Liver (tissue), 3 donors: ENCODE results near the gene PPDPF.

ENCODE experiments used
- ATF3 ChIP-seq: IDR thresholded peaks from 2 replicates; pipeline ENCODE4 v1.6.1; 2016; ENCODE audit warnings: antibody characterized with exemption
- CTCF ChIP-seq: fragments of 150-350 bp; IDR thresholded peaks from 2 replicates; pipeline ENCODE4 v1.5.1; 2017; ENCODE audit warnings: improper control_type of control experiment, low read depth, low read length; ENCODE audit not compliant: missing input control
- EGR1 ChIP-seq, 2 donors: IDR thresholded peaks; 2 replicates each; pipeline ENCODE4 v1.6.1; 2016 to 2018; ENCODE audit warnings: antibody characterized with exemption in 2 of 2, low read depth in 2 of 2
- GABPA ChIP-seq, 2 donors: IDR thresholded peaks in 1 of 2; conservative IDR thresholded peaks in 1 of 2; 2 replicates each; pipeline ENCODE4 v1.6.1; 2016; ENCODE audit warnings: antibody characterized with exemption in 2 of 2, mild to moderate bottlenecking in 1 of 2, moderate library complexity in 1 of 2
- JUND ChIP-seq, 2 donors: IDR thresholded peaks; 2 replicates each; pipeline ENCODE4 v1.6.1; 2016; ENCODE audit warnings: antibody characterized with exemption in 2 of 2
- NR2F2 ChIP-seq: IDR thresholded peaks from 2 replicates; pipeline ENCODE4 v1.6.1; 2016; ENCODE audit warnings: antibody characterized with exemption
- RAD21 ChIP-seq, 2 donors: IDR thresholded peaks; 2 replicates each; pipeline ENCODE4 v1.6.1; 2016; ENCODE audit warnings: antibody characterized with exemption in 2 of 2, mild to moderate bottlenecking in 2 of 2
- RXRA ChIP-seq, 2 donors: IDR thresholded peaks; 2 replicates each; pipeline ENCODE4 v1.6.1; 2017 to 2018; ENCODE audit warnings: antibody characterized with exemption in 2 of 2, mild to moderate bottlenecking in 1 of 2
- TAF1 ChIP-seq: conservative IDR thresholded peaks from 2 replicates; pipeline ENCODE4 v1.6.1; 2016; ENCODE audit warnings: antibody characterized with exemption, mild to moderate bottlenecking
- TF ChIP-seq, protein P1 (sequence below): IDR thresholded peaks from 2 replicates; pipeline ENCODE4 v1.6.1; 2016; ENCODE audit warnings: antibody characterized with exemption, mild to moderate bottlenecking
- TF ChIP-seq, protein P2 (sequence below): IDR thresholded peaks from 2 replicates; pipeline ENCODE4 v1.6.1; 2016; ENCODE audit warnings: antibody characterized with exemption
- donor health status: healthy.
- donor health status: healthy.

GRCh38 chr20:63484651-63485403 lies 35.7 kb upstream of the PPDPF start:
- TF ChIP-seq, protein P1, sequence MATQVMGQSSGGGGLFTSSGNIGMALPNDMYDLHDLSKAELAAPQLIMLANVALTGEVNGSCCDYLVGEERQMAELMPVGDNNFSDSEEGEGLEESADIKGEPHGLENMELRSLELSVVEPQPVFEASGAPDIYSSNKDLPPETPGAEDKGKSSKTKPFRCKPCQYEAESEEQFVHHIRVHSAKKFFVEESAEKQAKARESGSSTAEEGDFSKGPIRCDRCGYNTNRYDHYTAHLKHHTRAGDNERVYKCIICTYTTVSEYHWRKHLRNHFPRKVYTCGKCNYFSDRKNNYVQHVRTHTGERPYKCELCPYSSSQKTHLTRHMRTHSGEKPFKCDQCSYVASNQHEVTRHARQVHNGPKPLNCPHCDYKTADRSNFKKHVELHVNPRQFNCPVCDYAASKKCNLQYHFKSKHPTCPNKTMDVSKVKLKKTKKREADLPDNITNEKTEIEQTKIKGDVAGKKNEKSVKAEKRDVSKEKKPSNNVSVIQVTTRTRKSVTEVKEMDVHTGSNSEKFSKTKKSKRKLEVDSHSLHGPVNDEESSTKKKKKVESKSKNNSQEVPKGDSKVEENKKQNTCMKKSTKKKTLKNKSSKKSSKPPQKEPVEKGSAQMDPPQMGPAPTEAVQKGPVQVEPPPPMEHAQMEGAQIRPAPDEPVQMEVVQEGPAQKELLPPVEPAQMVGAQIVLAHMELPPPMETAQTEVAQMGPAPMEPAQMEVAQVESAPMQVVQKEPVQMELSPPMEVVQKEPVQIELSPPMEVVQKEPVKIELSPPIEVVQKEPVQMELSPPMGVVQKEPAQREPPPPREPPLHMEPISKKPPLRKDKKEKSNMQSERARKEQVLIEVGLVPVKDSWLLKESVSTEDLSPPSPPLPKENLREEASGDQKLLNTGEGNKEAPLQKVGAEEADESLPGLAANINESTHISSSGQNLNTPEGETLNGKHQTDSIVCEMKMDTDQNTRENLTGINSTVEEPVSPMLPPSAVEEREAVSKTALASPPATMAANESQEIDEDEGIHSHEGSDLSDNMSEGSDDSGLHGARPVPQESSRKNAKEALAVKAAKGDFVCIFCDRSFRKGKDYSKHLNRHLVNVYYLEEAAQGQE = no peak
- TF ChIP-seq CTCF (no peak), RAD21 (IDR thresholded peaks at IDR 0.05) (no peak), RXRA (IDR thresholded peaks at IDR 0.05) (no peak), JUND (IDR thresholded peaks at IDR 0.05) (no peak), GABPA (IDR thresholded peaks at IDR 0.05 in 1 of 2, conservative IDR thresholded peaks at IDR 0.05 in 1 of 2) (no peak), TAF1 (no peak), EGR1 (IDR thresholded peaks at IDR 0.05; ENCODE audit: low read depth in 2 of 2) (no peak), ATF3 (no peak), NR2F2 (no peak)
- TF ChIP-seq, protein P2, sequence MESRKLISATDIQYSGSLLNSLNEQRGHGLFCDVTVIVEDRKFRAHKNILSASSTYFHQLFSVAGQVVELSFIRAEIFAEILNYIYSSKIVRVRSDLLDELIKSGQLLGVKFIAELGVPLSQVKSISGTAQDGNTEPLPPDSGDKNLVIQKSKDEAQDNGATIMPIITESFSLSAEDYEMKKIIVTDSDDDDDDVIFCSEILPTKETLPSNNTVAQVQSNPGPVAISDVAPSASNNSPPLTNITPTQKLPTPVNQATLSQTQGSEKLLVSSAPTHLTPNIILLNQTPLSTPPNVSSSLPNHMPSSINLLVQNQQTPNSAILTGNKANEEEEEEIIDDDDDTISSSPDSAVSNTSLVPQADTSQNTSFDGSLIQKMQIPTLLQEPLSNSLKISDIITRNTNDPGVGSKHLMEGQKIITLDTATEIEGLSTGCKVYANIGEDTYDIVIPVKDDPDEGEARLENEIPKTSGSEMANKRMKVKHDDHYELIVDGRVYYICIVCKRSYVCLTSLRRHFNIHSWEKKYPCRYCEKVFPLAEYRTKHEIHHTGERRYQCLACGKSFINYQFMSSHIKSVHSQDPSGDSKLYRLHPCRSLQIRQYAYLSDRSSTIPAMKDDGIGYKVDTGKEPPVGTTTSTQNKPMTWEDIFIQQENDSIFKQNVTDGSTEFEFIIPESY = no peak
